HEK293 (cell line): ENCODE data around the gene ZNF432.

Experiments
- CTCF ChIA-PET: fragments of 350-600 bp; formaldehyde crosslinking; extraction: SDS; loops from one replicate; lab custom pipeline; 2021; ENCODE audit warnings: antibody characterized with exemption; lab: Yijun Ruan, JAX
- POLR2A ChIA-PET: fragments of 300-600 bp; formaldehyde crosslinking; extraction: SDS; loops from one replicate; lab custom pipeline; 2020; ENCODE audit warnings: antibody characterized with exemption, inconsistent platforms; lab: Yijun Ruan, JAX
- H3K27ac ChIP-seq: fragments of 200-500 bp; sonication (Bioruptor generic); 2 replicates; pipeline ENCODE4 v1.5.1; 2014; ENCODE audit warnings: low read depth, low read length, control low read depth, inconsistent platforms; ENCODE audit errors: extremely low read depth
- H3K36me3 ChIP-seq, 2 experiments: fragments of 200-500 bp in 1 of 2; sonication (Bioruptor generic) in 1 of 2; 1 replicate in 1 of 2; 2 replicates in 1 of 2; pipeline ENCODE4 v1.5.1; 2014 to 2017; ENCODE audit warnings: inconsistent platforms in 2 of 2, low read length in 2 of 2; ENCODE audit not compliant: control insufficient read depth in 2 of 2, insufficient read depth in 1 of 2
- H3K4me1 ChIP-seq: fragments of 200-500 bp; sonication (Bioruptor generic); 2 replicates; pipeline ENCODE4 v1.5.1; 2014; ENCODE audit warnings: mild to moderate bottlenecking, low read length, inconsistent platforms; ENCODE audit not compliant: control insufficient read depth, insufficient read depth
- H3K4me3 ChIP-seq: 2 replicates; pipeline ENCODE4 v1.5.1; 2011; ENCODE audit warnings: low read depth, mild to moderate bottlenecking, control low read depth, low read length, moderate library complexity
- H3K9me3 ChIP-seq: fragments of 200-500 bp; sonication (Bioruptor generic); 2 replicates; pipeline ENCODE4 v1.5.1; 2014; ENCODE audit warnings: low read depth, low read length, inconsistent platforms; ENCODE audit not compliant: control insufficient read depth, insufficient read depth
- GFI1B ChIP-seq: fragments of 450-650 bp; formaldehyde crosslinking; IDR thresholded peaks from 2 replicates; pipeline ENCODE4 v1.5.1; 2016; ENCODE audit warnings: missing biosample characterization, missing genetic modification characterization
- HOXD13 ChIP-seq: sonication (generic); formaldehyde crosslinking; IDR thresholded peaks from 2 replicates; pipeline ENCODE4 v1.8.0; 2022; ENCODE audit warnings: missing genetic modification reagents, borderline replicate concordance
- KLF7 ChIP-seq: fragments of 450-650 bp; formaldehyde crosslinking; IDR thresholded peaks from 2 replicates; pipeline ENCODE4 v1.5.1; 2016; ENCODE audit warnings: missing biosample characterization, missing genetic modification characterization, borderline replicate concordance
- RBAK ChIP-seq: fragments of 450-650 bp; formaldehyde crosslinking; IDR thresholded peaks from 2 replicates; pipeline ENCODE4 v1.5.1; 2016; ENCODE audit warnings: missing biosample characterization, missing genetic modification characterization
- ZBTB48 ChIP-seq: fragments of 450-650 bp; formaldehyde crosslinking; IDR thresholded peaks from 2 replicates; pipeline ENCODE4 v1.5.1; 2016; ENCODE audit warnings: missing biosample characterization, missing genetic modification characterization
- ZBTB8A ChIP-seq: fragments of 450-650 bp; formaldehyde crosslinking; IDR thresholded peaks from 2 replicates; pipeline ENCODE4 v1.5.1; 2016; ENCODE audit warnings: missing biosample characterization, missing genetic modification characterization
- ZNF366 ChIP-seq: fragments of 450-650 bp; formaldehyde crosslinking; conservative IDR thresholded peaks from 2 replicates; pipeline ENCODE4 v1.5.1; 2016; ENCODE audit warnings: missing biosample characterization, missing genetic modification characterization
- ZNF391 ChIP-seq: fragments of 450-650 bp; formaldehyde crosslinking; IDR thresholded peaks from 2 replicates; pipeline ENCODE4 v1.5.1; 2016; ENCODE audit warnings: low read depth, missing biosample characterization, missing genetic modification characterization, borderline replicate concordance
- ZNF626 ChIP-seq: fragments of 450-650 bp; sonication (Bioruptor Pico); formaldehyde crosslinking; IDR thresholded peaks from 2 replicates; pipeline ENCODE4 v1.5.1; 2018; ENCODE audit warnings: missing biosample characterization, missing genetic modification characterization, inconsistent platforms
- TF ChIP-seq, protein P1 (sequence below): fragments of 450-650 bp; formaldehyde crosslinking; IDR thresholded peaks from 2 replicates; pipeline ENCODE4 v1.5.1; 2017; ENCODE audit warnings: missing biosample characterization, missing genetic modification characterization
- TF ChIP-seq, protein P2 (sequence below): fragments of 450-650 bp; formaldehyde crosslinking; conservative IDR thresholded peaks from 2 replicates; pipeline ENCODE4 v1.5.1; 2016; ENCODE audit warnings: low read depth, missing biosample characterization, missing genetic modification characterization
- TF ChIP-seq, protein P3 (sequence below): fragments of 450-650 bp; formaldehyde crosslinking; IDR thresholded peaks from 2 replicates; pipeline ENCODE4 v1.5.1; 2016; ENCODE audit warnings: missing biosample characterization, missing genetic modification characterization
- TF ChIP-seq, protein P4 (sequence below): fragments of 450-650 bp; formaldehyde crosslinking; IDR thresholded peaks from 2 replicates; pipeline ENCODE4 v1.5.1; 2016; ENCODE audit warnings: missing biosample characterization, missing genetic modification characterization
- TF ChIP-seq, protein P5 (sequence below): fragments of 450-650 bp; formaldehyde crosslinking; IDR thresholded peaks from 2 replicates; pipeline ENCODE4 v1.5.1; 2016; ENCODE audit warnings: missing biosample characterization, missing genetic modification characterization

ZNF432 gene

DNA sequence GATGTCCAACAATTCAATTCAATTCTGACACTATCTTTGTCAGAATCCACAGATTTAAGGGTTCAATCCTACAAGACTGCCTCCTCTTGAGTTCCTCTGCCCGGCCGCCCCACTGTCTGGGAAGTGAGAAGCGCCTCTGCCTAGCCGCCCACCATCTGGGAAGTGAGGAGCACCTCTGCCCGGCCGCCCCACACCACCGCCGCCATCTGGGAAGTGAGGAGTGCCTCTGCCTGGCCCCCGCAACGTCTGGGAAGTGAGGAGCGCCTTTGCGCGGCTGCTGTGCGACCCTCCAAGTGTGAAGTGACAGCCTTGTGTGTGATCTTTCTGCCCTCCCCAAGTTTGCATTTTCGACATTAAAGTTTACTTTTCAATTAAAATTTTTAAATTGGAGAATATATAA is 26.4 kb downstream of the ZNF432 start:
- peaks cover 75 to 93% of the 10 kb centered on the region in 2 experiments for H3K36me3 ChIP-seq
- peaks cover 8% of the 10 kb centered on the region for H3K9me3 ChIP-seq
- ChIA-PET POLR2A (no interaction called here), CTCF (no interaction called here)
- no peaks in the 10 kb centered on the region for H3K4me1 ChIP-seq
- H3K4me3 ChIP-seq = no peak overlapping the region
- H3K27ac ChIP-seq = no peak overlapping the region
- TF ChIP-seq, protein P1, sequence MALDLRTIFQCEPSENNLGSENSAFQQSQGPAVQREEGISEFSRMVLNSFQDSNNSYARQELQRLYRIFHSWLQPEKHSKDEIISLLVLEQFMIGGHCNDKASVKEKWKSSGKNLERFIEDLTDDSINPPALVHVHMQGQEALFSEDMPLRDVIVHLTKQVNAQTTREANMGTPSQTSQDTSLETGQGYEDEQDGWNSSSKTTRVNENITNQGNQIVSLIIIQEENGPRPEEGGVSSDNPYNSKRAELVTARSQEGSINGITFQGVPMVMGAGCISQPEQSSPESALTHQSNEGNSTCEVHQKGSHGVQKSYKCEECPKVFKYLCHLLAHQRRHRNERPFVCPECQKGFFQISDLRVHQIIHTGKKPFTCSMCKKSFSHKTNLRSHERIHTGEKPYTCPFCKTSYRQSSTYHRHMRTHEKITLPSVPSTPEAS = no peak
- TF ChIP-seq, protein P2, sequence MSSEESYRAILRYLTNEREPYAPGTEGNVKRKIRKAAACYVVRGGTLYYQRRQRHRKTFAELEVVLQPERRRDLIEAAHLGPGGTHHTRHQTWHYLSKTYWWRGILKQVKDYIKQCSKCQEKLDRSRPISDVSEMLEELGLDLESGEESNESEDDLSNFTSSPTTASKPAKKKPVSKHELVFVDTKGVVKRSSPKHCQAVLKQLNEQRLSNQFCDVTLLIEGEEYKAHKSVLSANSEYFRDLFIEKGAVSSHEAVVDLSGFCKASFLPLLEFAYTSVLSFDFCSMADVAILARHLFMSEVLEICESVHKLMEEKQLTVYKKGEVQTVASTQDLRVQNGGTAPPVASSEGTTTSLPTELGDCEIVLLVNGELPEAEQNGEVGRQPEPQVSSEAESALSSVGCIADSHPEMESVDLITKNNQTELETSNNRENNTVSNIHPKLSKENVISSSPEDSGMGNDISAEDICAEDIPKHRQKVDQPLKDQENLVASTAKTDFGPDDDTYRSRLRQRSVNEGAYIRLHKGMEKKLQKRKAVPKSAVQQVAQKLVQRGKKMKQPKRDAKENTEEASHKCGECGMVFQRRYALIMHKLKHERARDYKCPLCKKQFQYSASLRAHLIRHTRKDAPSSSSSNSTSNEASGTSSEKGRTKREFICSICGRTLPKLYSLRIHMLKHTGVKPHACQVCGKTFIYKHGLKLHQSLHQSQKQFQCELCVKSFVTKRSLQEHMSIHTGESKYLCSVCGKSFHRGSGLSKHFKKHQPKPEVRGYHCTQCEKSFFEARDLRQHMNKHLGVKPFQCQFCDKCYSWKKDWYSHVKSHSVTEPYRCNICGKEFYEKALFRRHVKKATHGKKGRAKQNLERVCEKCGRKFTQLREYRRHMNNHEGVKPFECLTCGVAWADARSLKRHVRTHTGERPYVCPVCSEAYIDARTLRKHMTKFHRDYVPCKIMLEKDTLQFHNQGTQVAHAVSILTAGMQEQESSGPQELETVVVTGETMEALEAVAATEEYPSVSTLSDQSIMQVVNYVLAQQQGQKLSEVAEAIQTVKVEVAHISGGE (tag by site-specific recombination) = no peak
- TF ChIP-seq GFI1B (tag by site-specific recombination) = no peak
- TF ChIP-seq RBAK (tag by site-specific recombination) = no peak
- no peak for TF ChIP-seq ZNF626
- TF ChIP-seq ZNF366 (tag by site-specific recombination) = no peak
- no peak for TF ChIP-seq ZNF391 (tag by site-specific recombination)
- no peak for TF ChIP-seq KLF7
- TF ChIP-seq, protein P3, sequence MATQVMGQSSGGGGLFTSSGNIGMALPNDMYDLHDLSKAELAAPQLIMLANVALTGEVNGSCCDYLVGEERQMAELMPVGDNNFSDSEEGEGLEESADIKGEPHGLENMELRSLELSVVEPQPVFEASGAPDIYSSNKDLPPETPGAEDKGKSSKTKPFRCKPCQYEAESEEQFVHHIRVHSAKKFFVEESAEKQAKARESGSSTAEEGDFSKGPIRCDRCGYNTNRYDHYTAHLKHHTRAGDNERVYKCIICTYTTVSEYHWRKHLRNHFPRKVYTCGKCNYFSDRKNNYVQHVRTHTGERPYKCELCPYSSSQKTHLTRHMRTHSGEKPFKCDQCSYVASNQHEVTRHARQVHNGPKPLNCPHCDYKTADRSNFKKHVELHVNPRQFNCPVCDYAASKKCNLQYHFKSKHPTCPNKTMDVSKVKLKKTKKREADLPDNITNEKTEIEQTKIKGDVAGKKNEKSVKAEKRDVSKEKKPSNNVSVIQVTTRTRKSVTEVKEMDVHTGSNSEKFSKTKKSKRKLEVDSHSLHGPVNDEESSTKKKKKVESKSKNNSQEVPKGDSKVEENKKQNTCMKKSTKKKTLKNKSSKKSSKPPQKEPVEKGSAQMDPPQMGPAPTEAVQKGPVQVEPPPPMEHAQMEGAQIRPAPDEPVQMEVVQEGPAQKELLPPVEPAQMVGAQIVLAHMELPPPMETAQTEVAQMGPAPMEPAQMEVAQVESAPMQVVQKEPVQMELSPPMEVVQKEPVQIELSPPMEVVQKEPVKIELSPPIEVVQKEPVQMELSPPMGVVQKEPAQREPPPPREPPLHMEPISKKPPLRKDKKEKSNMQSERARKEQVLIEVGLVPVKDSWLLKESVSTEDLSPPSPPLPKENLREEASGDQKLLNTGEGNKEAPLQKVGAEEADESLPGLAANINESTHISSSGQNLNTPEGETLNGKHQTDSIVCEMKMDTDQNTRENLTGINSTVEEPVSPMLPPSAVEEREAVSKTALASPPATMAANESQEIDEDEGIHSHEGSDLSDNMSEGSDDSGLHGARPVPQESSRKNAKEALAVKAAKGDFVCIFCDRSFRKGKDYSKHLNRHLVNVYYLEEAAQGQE (tag by site-specific recombination) = no peak
- TF ChIP-seq, protein P4, sequence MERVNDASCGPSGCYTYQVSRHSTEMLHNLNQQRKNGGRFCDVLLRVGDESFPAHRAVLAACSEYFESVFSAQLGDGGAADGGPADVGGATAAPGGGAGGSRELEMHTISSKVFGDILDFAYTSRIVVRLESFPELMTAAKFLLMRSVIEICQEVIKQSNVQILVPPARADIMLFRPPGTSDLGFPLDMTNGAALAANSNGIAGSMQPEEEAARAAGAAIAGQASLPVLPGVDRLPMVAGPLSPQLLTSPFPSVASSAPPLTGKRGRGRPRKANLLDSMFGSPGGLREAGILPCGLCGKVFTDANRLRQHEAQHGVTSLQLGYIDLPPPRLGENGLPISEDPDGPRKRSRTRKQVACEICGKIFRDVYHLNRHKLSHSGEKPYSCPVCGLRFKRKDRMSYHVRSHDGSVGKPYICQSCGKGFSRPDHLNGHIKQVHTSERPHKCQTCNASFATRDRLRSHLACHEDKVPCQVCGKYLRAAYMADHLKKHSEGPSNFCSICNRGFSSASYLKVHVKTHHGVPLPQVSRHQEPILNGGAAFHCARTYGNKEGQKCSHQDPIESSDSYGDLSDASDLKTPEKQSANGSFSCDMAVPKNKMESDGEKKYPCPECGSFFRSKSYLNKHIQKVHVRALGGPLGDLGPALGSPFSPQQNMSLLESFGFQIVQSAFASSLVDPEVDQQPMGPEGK (tag by site-specific recombination) = no peak
- no peak for TF ChIP-seq HOXD13 (CRISPR knock-in tag)
- TF ChIP-seq, protein P5, sequence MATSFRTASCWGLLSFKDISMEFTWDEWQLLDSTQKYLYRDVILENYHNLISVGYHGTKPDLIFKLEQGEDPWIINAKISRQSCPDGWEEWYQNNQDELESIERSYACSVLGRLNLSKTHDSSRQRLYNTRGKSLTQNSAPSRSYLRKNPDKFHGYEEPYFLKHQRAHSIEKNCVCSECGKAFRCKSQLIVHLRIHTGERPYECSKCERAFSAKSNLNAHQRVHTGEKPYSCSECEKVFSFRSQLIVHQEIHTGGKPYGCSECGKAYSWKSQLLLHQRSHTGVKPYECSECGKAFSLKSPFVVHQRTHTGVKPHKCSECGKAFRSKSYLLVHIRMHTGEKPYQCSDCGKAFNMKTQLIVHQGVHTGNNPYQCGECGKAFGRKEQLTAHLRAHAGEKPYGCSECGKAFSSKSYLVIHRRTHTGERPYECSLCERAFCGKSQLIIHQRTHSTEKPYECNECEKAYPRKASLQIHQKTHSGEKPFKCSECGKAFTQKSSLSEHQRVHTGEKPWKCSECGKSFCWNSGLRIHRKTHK (tag by site-specific recombination) = no peak
- no peak for TF ChIP-seq ZBTB8A (tag by site-specific recombination)
- TF ChIP-seq ZBTB48 (tag by site-specific recombination) = no peak
